Fibroblast of the aortic adventitia (primary cell): ENCODE data around the gene HTR4. TPM values are rescaled to one million over a fixed set of nuclear protein-coding genes. Genes with fewer than 3 reads are reported as not detected.

Source experiments
- DNase-seq: peaks from one replicate; pipeline ENCODE4 v3.0.0-alpha.2; 2010; ENCODE audit warnings: low read depth
- H3K4me3 ChIP-seq: 2 replicates; pipeline ENCODE4 v1.5.1; 2011; ENCODE audit warnings: low read depth, mild to moderate bottlenecking, control low read depth, low read length, moderate library complexity
- CTCF ChIP-seq: IDR thresholded peaks from 2 replicates; pipeline ENCODE4 v1.5.1; 2011; ENCODE audit warnings: mild to moderate bottlenecking, low read length, control low read depth, inconsistent platforms; ENCODE audit not compliant: insufficient read depth
- total RNA-seq: library from RNA; depleted of rRNA; stranded (reverse); fragments of >200 nt; gene quantifications from 2 replicates; pipeline ENCODE4 v1.2.3, GENCODE V29; 2012; ENCODE audit warnings: low replicate concordance

The HTR4 gene
- total RNA-seq, 1 donor = 0.18 TPM

GRCh38 chr5:148523139-148523538 lies 131.2 kb downstream of the HTR4 start:
- H3K4me3 ChIP-seq = no peak overlapping the region
- TF ChIP-seq CTCF = no peak
- DNase-seq = no peak

- no peak overlapping the region for H3K4me3 ChIP-seq
- TF ChIP-seq CTCF = no peak
- no peak for DNase-seq
Observed at GRCh38 chr5:148515460-148515859, 138.9 kb downstream of the HTR4 start.

- no peak for DNase-seq
- no peak for TF ChIP-seq CTCF
- H3K4me3 ChIP-seq = no peak overlapping the region
Observed at GRCh38 chr5:148514344-148514743, 140.0 kb downstream of the HTR4 start.

GRCh38 chr5:148512498-148512897 lies 141.8 kb downstream of the HTR4 start:
- DNase-seq = no peak
- H3K4me3 ChIP-seq = no peak overlapping the region
- TF ChIP-seq CTCF = no peak

GRCh38 chr5:148511810-148512347 lies 142.4 kb downstream of the HTR4 start:
- no peak for DNase-seq
- H3K4me3 ChIP-seq = no peak overlapping the region
- TF ChIP-seq CTCF = no peak

GRCh38 chr5:148509893-148510292 lies 144.4 kb downstream of the HTR4 start:
- no peak overlapping the region for H3K4me3 ChIP-seq
- no peak for TF ChIP-seq CTCF
- DNase-seq = no peak

- no peak for DNase-seq
- TF ChIP-seq CTCF = no peak
- no peak overlapping the region for H3K4me3 ChIP-seq
Observed at GRCh38 chr5:148507648-148508047, 146.7 kb downstream of the HTR4 start.
